HG03159 (cell line): Measurements from ENCODE around the gene TBC1D16.
"Not testable (repeated sequence)": the region's sequence is repeated elsewhere in the genome, so short reads cannot be mapped to it uniquely, and the experiment has no call there.

Experiments
- ATAC-seq: cut with Tn5 transposase; IDR thresholded peaks from one replicate; pipeline ENCODE4 v1.9.1; 2021; ENCODE audit warnings: mild to moderate bottlenecking, moderate library complexity; ENCODE audit not compliant: unreplicated experiment

TBC1D16 gene

GRCh38 chr17:80006339-80006720 lies 29.3 kb downstream of the TBC1D16 start:
- ATAC-seq = no peak

DNA sequence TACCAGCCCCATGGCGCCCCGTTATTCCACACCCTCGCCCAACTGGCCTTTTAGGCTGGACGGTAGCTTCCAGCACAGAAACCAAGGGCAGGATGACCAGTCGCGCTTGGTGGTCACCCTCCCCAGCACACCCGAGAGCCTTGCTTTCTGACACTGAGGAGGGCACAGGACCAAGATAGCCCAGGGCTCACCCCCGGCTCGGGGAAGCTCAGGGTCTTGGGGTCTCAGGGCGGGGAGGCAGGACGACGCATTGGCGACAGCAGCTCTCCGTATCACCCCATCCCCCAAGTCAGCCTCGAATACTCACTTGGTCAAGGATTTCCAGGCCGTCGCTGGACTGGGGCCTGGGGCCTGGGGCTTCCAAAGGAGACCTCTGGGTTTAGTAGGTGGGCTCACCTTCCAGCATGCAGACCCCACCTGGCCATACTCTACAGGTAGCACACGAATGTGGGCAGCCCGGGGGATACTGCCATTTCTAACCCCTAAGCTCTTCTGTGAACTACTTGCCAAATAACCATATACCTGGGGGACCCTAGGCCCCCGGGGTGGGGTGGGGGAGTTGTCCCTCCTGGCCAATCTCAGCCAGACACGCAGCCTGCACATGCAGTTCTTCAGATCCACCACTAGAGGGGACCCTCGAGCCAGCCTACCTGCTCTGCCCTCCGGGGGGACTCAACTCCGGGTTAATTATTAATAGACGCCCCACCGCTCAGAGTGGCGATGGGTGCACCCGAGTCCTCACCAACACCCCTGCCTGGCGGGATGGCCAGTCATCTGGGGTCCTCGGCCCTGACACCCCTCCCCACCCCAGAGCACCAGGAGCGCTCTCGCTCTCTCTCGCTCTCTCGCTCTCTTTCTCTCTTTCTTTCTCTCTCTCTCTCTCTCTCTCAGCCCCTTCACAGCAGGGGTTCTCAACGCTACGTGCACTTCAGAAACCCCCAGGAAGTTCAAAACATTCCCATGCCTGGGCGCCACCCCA lies 30.0 kb downstream of the TBC1D16 start:
- no peak for ATAC-seq

DNA sequence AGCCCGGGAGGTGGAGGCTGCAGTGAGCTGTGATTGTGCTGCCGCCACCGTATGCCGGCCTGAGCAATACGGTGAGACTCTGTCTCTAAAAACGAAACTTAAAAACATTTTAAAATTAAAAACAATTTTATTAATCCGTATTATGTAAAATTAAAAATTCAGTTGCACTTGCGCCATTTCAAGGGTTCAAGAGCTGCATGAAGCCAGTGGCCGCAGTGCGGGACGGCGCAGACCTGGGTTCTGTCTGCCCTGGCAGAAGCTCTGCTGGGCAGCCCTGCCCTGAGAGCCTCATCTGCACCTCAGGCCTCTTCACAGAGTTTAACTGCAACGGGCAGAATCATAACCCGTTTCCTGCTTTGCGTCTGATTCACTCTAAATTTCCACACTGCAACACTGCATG lies 31.7 kb downstream of the TBC1D16 start:
- ATAC-seq = no peak

GRCh38 chr17:80002690-80003490 lies 32.8 kb downstream of the TBC1D16 start:
- ATAC-seq = no peak

GRCh38 chr17:80002070-80002641 lies 33.5 kb downstream of the TBC1D16 start:
- no peak for ATAC-seq

- ATAC-seq = no peak
These were observed 34.5 kb downstream of the TBC1D16 start for GRCh38 chr17:80000981-80001775.

GRCh38 chr17:80000136-80000535 lies 35.5 kb downstream of the TBC1D16 start:
- no peak for ATAC-seq

DNA sequence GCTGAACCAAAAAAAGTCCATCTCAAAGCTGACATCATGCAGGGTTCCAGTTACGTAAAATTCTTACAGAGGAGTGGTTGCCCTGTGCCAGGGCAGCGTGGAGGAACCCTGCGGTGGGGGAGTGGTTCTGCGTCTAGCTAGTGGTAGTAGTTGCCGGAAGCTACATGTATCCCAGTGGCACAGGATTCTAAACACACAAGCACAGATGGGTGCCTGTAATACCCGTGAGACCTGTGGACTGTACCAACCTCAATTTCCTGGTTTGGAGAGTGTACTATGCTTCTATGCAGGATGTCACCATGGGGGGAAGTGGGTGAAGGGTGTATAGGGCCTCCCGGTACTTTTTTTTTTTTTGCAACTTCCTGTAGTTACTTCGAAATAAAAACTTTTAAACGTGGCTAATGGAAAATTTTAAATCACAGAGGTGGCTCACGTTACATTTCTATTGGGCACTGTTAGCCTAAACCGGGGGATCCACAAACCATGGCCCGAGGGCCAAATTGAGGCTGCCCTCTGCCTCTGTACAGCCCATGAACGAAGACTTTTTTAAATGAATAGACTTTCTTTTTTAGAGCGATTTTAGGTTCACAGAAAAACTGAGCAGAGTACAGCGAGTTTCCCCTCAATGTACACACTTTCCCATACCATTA lies 38.5 kb downstream of the TBC1D16 start:
- no peak for ATAC-seq

- ATAC-seq = no peak
These were observed 39.4 kb downstream of the TBC1D16 start for GRCh38 chr17:79996291-79996690.

DNA sequence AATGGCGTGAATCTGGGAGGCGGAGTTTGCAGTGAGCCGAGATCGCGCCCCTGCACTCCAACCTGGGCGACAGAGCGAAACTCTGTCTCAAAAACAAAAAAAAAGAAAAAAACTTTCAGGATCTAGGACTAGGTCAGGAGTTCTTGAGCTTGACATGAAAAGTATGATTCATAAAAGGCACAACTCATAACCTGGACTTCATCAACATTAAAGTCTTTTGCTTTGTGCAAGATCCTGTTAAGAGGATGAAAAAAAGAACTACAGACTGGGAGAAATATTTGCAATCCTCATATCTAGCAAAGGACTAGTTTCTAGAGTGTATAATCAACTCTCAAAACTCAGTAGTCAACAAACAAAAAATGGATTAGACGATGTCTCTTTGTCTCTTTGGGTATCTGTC lies 40.0 kb downstream of the TBC1D16 start:
- no peak for ATAC-seq

DNA sequence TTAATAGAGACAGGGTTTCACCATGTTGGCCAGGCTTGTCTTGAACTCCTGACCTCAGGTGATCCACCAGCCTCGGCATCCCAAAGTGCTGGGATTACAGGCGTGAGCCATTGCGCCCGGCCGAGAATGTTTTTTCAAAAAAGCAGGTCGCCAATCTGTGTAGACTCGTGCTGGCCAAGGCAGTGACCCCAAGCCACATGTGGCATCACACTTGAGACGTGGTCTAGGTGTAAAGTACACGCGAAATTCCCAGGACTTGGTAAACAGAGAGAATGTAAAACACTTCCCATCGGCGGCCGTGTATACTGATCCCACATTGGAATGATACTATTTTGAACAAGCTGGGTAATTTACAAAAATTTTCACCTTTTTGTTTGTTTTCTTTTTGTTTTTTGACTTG lies 41.1 kb downstream of the TBC1D16 start:
- ATAC-seq = no peak

- not testable (repeated sequence) for ATAC-seq
These were observed 41.5 kb downstream of the TBC1D16 start for GRCh38 chr17:79994228-79994569.

DNA sequence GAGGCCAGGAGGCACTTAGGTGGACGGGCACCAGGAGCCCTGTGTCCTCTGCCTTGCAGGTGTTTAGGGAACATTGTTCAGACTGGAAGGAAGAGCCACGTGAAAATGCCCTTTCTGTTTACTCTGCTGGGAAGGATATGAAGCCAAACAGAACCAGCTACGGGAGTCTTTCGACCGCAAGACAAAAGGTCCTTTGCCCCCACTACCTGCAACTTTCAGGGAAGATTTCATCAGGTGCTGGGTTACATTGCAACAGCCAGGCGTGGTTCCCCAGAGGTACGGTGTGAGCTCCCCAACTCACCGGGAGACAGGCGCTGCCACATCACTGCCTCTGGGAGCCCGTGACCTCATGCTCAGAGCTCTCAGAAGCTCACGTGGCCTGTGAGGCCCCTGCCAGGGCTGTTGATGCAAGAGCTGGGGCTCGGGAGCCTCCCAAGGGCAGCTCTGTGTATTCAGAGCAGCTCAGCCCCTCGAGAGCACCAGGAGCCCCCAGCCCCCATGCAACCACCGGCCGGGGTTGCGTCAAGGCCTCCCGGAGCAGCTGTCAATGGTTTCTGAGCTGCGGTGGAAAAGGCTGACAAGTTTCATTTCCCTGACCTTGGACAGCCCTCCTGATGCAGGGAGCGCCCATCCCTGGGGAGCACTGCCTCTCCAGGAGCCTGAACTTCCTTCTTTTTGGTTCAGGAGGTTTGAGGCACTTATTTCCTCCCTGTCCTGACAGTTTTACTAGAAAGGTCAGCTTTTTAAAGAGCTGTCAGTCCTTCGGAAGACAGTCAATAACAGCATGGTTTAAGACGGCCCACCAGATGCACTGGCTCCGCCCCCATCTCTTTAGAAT lies 42.1 kb downstream of the TBC1D16 start:
- no peak for ATAC-seq

DNA sequence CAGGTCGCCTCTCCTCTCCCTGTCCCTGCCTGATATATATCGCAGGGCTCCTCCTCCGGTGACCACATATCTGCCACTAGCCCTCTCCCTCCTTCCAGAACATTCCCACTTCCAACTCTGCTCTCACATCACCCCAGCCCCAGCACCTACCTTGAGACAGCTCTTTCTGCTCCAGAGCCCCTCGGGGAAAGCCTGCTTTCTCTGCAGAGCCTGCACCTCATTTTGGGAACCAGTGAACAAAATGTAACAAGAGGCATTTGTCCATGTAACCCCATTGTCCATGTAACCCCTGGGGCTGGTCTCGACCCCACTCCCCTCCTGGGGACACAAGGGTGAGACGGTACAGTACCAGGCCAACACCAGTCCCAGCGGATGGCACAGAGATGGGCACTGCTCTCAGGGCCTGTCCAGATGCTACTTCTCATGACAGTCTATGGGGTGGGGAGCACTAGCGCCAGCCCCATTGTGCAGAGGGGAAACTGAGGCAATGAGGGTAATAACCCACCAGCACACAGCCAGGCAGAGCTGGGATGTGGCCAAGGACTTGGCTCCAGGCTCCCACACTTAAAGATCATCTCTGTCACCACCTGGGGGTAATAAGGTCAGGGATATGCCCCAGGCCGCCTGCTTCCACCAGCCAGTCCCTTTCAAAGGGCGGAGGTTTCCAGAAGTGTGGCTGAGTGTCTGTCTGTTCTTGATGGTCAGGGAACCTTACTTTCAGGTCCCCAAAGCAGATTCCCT lies 42.9 kb downstream of the TBC1D16 start:
- ATAC-seq = no peak

DNA sequence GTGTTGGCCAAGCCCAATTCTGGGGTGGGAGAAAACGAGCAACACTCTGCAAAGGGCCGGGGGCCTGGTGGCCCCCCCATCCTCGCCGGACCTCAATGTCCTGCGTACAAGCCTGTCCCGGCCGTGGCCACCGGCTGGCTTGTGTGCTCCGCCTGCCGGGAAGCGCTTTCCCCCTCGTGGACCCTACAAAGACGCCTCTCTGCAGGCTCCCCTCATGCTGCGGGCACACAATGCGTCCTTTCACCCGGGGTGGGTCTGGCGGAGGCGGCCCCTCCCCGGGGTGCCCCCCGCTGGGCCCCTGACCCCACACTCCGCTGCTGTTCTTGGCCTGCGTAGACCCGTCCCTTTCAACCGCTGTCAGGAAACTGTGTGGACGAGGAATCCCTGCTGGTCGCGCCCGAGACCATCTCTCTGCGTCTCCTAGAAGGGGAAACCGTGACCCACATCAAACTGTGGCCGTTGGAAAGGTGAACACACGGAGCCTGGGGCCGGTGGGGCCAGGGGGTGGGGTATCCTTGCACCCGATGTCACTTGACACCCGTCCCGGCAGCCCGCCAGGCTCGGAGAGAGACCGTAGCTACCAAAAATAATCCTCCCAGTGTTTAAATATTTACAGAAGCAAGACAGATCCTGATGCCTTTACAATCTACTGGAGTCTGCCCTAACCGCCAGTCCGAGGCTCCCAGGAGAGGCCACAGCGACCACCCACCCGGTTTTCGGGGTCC lies 43.6 kb downstream of the TBC1D16 start:
- no peak for ATAC-seq

- no peak for ATAC-seq
These were observed 44.3 kb downstream of the TBC1D16 start for GRCh38 chr17:79991140-79991923.

DNA sequence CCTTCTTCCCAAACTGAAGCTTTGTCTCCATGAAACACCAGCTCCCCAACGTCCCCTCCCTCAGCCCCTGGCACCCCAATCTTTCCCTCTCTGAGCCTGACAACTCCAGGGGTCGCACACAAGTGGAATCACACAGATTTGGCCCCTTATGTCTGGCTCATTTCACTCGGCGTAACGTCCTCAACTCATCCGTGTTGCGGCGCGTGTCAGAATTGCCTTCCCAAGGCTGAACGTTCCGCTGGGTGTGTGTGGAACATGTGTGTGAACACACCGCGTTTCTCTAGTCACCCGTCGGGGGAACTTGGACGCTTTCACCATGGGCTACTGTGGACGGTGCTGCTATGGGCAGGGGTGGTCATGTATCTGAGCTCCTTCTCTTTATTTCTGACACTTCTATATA lies 45.0 kb downstream of the TBC1D16 start:
- ATAC-seq = no peak
